Choroid plexus epithelial cell (primary cell): ENCODE results near the gene FMNL2.
"Not testable (repeated sequence)": the region's sequence is repeated elsewhere in the genome, so short reads cannot be mapped to it uniquely, and the experiment has no call there.

ENCODE experiments used
- DNase-seq: peaks from one replicate; pipeline ENCODE4 v3.0.0-alpha.2; 2010; ENCODE audit warnings: low read depth
- H3K4me3 ChIP-seq: 2 replicates; pipeline ENCODE4 v1.5.1; 2011; ENCODE audit warnings: low read depth, mild to moderate bottlenecking, control low read depth, low read length, moderate library complexity
- CTCF ChIP-seq: conservative IDR thresholded peaks from 2 replicates; pipeline ENCODE4 v1.5.1; 2011; ENCODE audit warnings: low read depth, mild to moderate bottlenecking, control low read depth, inconsistent platforms, low read length, moderate library complexity

Gene FMNL2

DNA sequence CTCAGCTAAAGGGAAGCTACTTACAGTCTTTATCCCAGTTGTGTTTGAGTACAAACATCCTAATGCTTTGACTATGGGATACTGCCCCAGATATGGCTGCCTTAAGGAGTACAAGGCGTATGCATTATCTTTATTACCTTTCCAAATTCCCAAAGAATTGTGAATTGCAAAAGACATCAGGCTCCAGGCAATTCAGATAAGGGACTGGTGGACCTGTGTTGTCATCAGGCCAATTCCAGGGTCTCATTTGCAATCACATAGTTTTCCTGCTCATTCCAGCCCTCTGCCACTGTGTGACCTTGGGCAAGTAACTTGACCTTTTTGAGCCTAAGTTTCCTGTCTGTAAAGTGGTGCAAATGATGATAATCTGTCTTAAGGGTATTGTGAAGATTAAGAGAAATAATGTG lies 137.5 kb downstream of the FMNL2 start:
- no peak for DNase-seq
- no peak overlapping the region for H3K4me3 ChIP-seq
- no peak for TF ChIP-seq CTCF

- no peak for DNase-seq
- TF ChIP-seq CTCF = no peak
- H3K4me3 ChIP-seq = no peak overlapping the region
These were observed 138.3 kb downstream of the FMNL2 start for GRCh38 chr2:152473151-152473857.

DNA sequence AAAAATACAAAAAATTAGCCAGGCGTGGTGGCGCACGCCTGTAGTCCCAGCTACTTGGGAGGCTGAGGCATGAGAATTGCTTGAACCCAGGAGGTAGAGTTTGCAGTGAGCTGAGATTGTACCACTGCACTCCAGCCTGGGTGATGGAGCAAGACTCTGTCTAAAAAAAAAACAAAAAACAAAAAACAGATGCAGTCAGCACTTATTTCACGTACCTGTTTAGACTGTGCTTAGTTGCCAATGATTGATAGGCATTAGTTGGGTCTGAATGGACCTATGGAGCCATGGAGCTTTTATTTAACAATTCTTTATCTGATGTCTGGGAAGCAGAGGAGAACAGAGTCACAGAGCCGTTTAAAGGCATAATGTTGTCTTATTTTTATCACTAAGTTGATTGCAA lies 139.5 kb downstream of the FMNL2 start:
- H3K4me3 ChIP-seq, DNase-seq: not testable (repeated sequence)

DNA sequence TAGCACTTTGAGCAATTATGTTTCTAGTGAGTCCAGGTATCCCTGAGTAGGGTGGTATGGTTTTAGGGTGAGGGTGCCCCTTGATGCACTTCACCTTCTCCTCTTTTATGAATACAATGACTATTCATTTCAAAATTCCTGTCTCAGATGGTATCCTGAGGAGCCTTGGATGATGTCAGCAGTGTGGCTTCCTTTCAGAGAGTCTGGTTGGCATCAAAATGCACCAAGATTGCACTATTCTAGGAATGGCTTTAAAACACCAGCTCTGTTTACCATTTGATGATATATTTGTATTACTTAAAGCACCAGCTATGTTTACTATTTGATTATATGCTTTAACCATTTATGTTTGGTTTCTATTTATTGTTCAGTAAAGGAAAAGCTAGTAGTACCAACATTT lies 141.0 kb downstream of the FMNL2 start:
- TF ChIP-seq CTCF = no peak
- no peak for DNase-seq
- H3K4me3 ChIP-seq = no peak overlapping the region

DNA sequence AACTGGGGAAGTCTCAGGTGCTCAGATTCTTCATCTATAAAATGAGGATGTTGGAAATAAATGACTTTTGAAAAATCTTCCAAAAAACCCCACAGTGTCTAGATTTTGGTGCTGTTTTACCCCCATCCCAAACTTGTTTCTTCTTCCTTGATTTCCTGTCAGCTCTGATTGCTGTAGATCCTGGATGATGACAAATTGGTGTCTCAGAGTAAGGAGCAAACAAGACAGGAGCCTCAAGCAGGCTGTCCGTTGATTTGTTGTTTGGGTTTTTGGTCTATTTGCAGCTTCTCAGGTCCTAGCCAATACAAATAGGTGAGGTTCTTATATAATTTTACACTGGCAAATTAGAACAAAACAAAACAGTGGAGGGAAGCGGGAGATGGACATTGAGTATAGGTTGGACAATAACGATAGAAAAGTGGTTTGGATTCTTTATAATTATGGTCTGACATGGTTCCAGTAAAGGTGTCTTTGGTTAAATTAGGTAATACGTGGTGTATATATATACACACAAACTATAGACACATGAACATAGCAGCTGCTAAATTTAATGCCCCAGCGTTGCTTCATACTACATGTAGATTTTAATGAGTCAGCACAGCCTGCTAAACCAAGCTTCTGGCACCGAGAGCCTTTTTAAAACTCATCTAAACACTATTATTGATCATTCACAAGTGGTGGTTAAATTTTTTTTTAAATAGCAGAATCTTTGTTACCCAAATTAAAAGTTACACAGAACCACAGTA lies 142.5 kb downstream of the FMNL2 start:
- TF ChIP-seq CTCF = no peak
- DNase-seq = no peak
- no peak overlapping the region for H3K4me3 ChIP-seq

- DNase-seq = no peak
- no peak overlapping the region for H3K4me3 ChIP-seq
- TF ChIP-seq CTCF = no peak
These were observed 144.3 kb downstream of the FMNL2 start for GRCh38 chr2:152479282-152479681.

GRCh38 chr2:152480821-152481399 lies 145.9 kb downstream of the FMNL2 start:
- no peak for DNase-seq
- no peak for TF ChIP-seq CTCF
- H3K4me3 ChIP-seq = no peak overlapping the region
